Measurements from ENCODE around the gene PCSK4. TPM values are rescaled to one million over a fixed set of nuclear protein-coding genes. Genes with fewer than 3 reads are reported as not detected.

PCSK4 gene
- total and polyA plus RNA-seq, 12 donors, result 0.38 to 3.9 (median 1.4) TPM

DNA sequence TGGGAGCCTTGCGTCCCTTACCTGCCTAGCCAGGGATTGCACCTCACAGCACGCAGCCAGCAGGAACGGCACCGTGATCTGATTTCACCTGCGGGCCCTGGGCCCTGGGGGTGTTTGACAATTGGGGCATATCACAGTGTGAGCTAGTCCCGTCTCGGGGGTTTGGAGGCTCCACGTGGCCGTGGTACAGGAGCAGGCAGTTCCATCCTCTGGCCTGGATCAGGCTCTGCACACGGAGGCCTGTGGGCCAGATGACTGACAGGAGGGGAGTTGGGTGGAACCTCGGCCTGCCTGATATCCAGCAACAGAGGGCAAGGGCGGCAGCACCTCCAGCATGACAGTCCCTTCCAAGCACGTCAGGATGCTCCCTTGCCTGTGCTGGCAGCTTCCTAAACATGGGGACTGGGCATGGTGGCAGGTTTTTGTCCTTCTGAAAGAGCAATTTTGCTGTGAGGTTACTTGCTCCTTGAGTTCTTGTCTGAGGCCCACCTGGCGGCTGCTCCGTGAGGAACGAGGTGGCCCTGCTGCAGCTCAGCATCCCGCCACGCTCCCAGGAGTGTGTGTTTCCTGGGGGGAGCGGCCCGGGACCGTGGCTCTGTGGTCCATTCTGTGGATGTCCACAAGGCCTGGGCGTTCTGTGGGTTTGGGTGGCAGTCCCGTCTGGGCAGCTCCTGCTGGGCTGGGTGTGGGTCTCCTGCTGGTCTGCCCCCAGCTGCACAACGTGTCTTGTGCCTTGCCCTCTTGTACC is 58.2 kb downstream of the PCSK4 start:
- H3K4me3 ChIP-seq, result no peak overlapping the region
- TF ChIP-seq, protein P1, sequence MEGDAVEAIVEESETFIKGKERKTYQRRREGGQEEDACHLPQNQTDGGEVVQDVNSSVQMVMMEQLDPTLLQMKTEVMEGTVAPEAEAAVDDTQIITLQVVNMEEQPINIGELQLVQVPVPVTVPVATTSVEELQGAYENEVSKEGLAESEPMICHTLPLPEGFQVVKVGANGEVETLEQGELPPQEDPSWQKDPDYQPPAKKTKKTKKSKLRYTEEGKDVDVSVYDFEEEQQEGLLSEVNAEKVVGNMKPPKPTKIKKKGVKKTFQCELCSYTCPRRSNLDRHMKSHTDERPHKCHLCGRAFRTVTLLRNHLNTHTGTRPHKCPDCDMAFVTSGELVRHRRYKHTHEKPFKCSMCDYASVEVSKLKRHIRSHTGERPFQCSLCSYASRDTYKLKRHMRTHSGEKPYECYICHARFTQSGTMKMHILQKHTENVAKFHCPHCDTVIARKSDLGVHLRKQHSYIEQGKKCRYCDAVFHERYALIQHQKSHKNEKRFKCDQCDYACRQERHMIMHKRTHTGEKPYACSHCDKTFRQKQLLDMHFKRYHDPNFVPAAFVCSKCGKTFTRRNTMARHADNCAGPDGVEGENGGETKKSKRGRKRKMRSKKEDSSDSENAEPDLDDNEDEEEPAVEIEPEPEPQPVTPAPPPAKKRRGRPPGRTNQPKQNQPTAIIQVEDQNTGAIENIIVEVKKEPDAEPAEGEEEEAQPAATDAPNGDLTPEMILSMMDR (IDR thresholded peaks at IDR 0.05), result no peak
- intact Hi-C loops (cut with DNase I), result no loop called here
- no peak for ATAC-seq
- no peak overlapping the region for H3K27ac ChIP-seq
- no peaks in the 10 kb centered on the region for H3K9me3 ChIP-seq
- H3K4me1 ChIP-seq, result peaks cover 0 to 26% (median 12%) of the 10 kb centered on the region in 9 donors
- peaks cover 0 to 93% (median 56%) of the 10 kb centered on the region in 9 donors for H3K36me3 ChIP-seq
- 89 to 92% methylated on average over 24 of the region's 24 CpGs for WGBS, 2 donors
- H3K27me3 ChIP-seq, result no peaks in the 10 kb centered on the region
- no peak for DNase-seq

Other genes with a start within 250 kb of the PCSK4 start
- gene ATP5F1D, start 248.6 kb downstream of the PCSK4 start, total RNA-seq, result 100 to 1,000 TPM; 491 to 770 (median 553) TPM
- gene ATP5F1D, start 248.6 kb downstream of the PCSK4 start, polyA plus RNA-seq, result 1,000 to 10,000 TPM in 1 of 2 donors, 100 to 1,000 TPM in 1; 821 to 2,879 TPM
- gene MIDN, start 241.8 kb downstream of the PCSK4 start, total RNA-seq, result 100 to 1,000 TPM in 2 of 10 donors, 10 to 100 TPM in 8; 45.9 to 236 (median 68.5) TPM
- gene MIDN, start 241.8 kb downstream of the PCSK4 start, polyA plus RNA-seq, result 10 to 100 TPM; 22.7 to 48.6 TPM
- gene CIRBP, start 221.0 kb downstream of the PCSK4 start, total RNA-seq, result 100 to 1,000 TPM; 227 to 356 (median 280) TPM
- 100 to 1,000 TPM; 180 to 344 TPM for gene CIRBP, start 221.0 kb downstream of the PCSK4 start, polyA plus RNA-seq
- gene FAM174C, start 214.8 kb downstream of the PCSK4 start, total RNA-seq, result 10 to 100 TPM in 7 of 10 donors, 1 to 10 TPM in 3; 8.2 to 19.0 (median 12.7) TPM
- gene FAM174C, start 214.8 kb downstream of the PCSK4 start, polyA plus RNA-seq, result 10 to 100 TPM; 40.2 to 70.2 TPM
- under 1 TPM in 1 of 10 donors, not detected in 9; 0.45 TPM for gene EFNA2, start 204.5 kb downstream of the PCSK4 start, total RNA-seq
- under 1 TPM in 1 of 2 donors, not detected in 1; 0.04 TPM for gene EFNA2, start 204.5 kb downstream of the PCSK4 start, polyA plus RNA-seq
- gene NDUFS7, start 106.4 kb downstream of the PCSK4 start, total RNA-seq, result 100 to 1,000 TPM; 248 to 446 (median 377) TPM
- gene NDUFS7, start 106.4 kb downstream of the PCSK4 start, polyA plus RNA-seq, result 100 to 1,000 TPM; 307 to 498 TPM
- gene GAMT, start 88.8 kb downstream of the PCSK4 start, total RNA-seq, result 10 to 100 TPM; 53.4 to 89.2 (median 72.1) TPM
- gene GAMT, start 88.8 kb downstream of the PCSK4 start, polyA plus RNA-seq, result 100 to 1,000 TPM in 1 of 2 donors, 10 to 100 TPM in 1; 30.8 to 260 TPM
- gene DAZAP1, start 82.8 kb downstream of the PCSK4 start, total RNA-seq, result 100 to 1,000 TPM in 2 of 10 donors, 10 to 100 TPM in 8; 56.7 to 111 (median 73.8) TPM
- 10 to 100 TPM; 82.6 to 91.3 TPM for gene DAZAP1, start 82.8 kb downstream of the PCSK4 start, polyA plus RNA-seq
- gene RPS15, start 52.0 kb downstream of the PCSK4 start, total RNA-seq, result 100 to 1,000 TPM; 480 to 720 (median 539) TPM
- gene RPS15, start 52.0 kb downstream of the PCSK4 start, polyA plus RNA-seq, result 1,000 to 10,000 TPM; 2,400 to 3,724 TPM
- under 1 TPM in 9 of 10 donors, not detected in 1; 0.02 to 0.23 (median 0.08) TPM for gene APC2, start 40.2 kb downstream of the PCSK4 start, total RNA-seq
- under 1 TPM; 0.13 to 0.15 TPM for gene APC2, start 40.2 kb downstream of the PCSK4 start, polyA plus RNA-seq
- gene C19orf25, start 11.1 kb downstream of the PCSK4 start, total RNA-seq, result 10 to 100 TPM; 12.7 to 19.9 (median 15.2) TPM
- 10 to 100 TPM; 28.4 to 29.8 TPM for gene C19orf25, start 11.1 kb downstream of the PCSK4 start, polyA plus RNA-seq
- gene REEP6, start 831 bp upstream of the PCSK4 start, total RNA-seq, result 1 to 10 TPM; 1.8 to 4.6 (median 3.3) TPM
- gene REEP6, start 831 bp upstream of the PCSK4 start, polyA plus RNA-seq, result 1 to 10 TPM; 4.8 to 5.0 TPM
- 10 to 100 TPM; 16.7 to 69.4 (median 38.4) TPM for gene ADAMTSL5, start 22.7 kb upstream of the PCSK4 start, total RNA-seq
- gene ADAMTSL5, start 22.7 kb upstream of the PCSK4 start, polyA plus RNA-seq, result 10 to 100 TPM; 26.0 to 30.9 TPM
- under 1 TPM in 1 of 10 donors, not detected in 9; 0.11 TPM for gene PLK5, start 33.7 kb upstream of the PCSK4 start, total RNA-seq
- gene PLK5, start 33.7 kb upstream of the PCSK4 start, polyA plus RNA-seq, result under 1 TPM in 1 of 2 donors, not detected in 1; 0.57 TPM
- 1 to 10 TPM; 5.4 to 9.4 (median 8.1) TPM for gene MEX3D, start 78.0 kb upstream of the PCSK4 start, total RNA-seq
- gene MEX3D, start 78.0 kb upstream of the PCSK4 start, polyA plus RNA-seq, result 1 to 10 TPM; 1.8 to 5.9 TPM
- gene MBD3, start 102.5 kb upstream of the PCSK4 start, total RNA-seq, result 100 to 1,000 TPM in 1 of 10 donors, 10 to 100 TPM in 9; 34.5 to 101 (median 47.7) TPM
- 100 to 1,000 TPM; 111 to 125 TPM for gene MBD3, start 102.5 kb upstream of the PCSK4 start, polyA plus RNA-seq
- gene UQCR11, start 115.1 kb upstream of the PCSK4 start, total RNA-seq, result 1,000 to 10,000 TPM in 2 of 10 donors, 100 to 1,000 TPM in 8; 569 to 1,132 (median 804) TPM
- 100 to 1,000 TPM; 141 to 382 TPM for gene UQCR11, start 115.1 kb upstream of the PCSK4 start, polyA plus RNA-seq
- gene TCF3, start 162.3 kb upstream of the PCSK4 start, total RNA-seq, result 10 to 100 TPM; 12.4 to 29.2 (median 17.9) TPM
- 10 to 100 TPM; 20.1 to 38.1 TPM for gene TCF3, start 162.3 kb upstream of the PCSK4 start, polyA plus RNA-seq